GM12874 (cell line): ENCODE measurements around the gene DTD1.

Experiments
- CTCF ChIP-seq: IDR thresholded peaks from 2 replicates; pipeline ENCODE4 v1.5.1; 2011; ENCODE audit warnings: low read depth, mild to moderate bottlenecking, control low read depth, low read length, moderate library complexity; ENCODE audit not compliant: insufficient read depth

Gene DTD1

DNA sequence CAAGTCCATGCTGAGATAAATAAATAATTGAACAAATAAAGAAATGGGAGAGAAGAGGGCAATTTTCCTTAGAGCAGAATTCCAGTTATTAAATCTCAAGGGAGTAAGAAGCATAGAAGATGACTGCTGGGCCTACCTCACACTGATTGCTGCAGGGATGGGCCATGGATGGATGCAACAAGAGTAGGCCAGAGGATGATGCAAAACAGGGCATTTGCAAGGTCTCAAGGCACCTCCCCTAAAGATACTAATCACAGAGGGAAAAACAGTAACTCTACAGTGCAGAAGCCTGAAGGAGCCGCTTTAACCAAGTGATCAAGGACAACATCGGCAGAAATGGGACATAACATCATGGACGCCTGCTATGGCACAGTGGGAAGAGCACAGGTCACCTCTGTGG, 224.1 kb downstream of the DTD1 start:
- no peak for TF ChIP-seq CTCF

DNA sequence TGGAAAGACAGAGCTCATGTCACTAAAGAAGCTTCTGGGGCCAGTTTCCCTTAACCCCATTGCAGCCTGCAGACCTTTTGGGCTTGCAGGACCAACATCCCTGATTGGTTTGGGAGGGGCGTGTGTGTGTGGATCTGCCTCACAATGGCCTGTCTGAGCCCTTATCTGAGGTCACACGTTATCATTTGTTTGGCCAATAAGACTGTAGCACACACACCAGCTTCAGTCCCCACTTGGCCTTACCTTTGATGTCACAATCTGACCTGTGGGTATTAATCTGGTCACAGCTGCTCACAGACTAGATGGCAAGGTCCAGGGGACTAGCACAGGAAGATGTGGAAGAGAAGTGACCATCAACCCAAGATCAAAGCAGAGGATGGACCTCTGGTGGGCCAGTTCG, 225.6 kb downstream of the DTD1 start, which contains the start of gene SCP2D1:
SCP2D1 (plus strand) TSS at position 301 of the 400 bp plus-strand sequence; CDS start at position 334, 33 bp downstream.
- TF ChIP-seq CTCF, result no peak

DNA sequence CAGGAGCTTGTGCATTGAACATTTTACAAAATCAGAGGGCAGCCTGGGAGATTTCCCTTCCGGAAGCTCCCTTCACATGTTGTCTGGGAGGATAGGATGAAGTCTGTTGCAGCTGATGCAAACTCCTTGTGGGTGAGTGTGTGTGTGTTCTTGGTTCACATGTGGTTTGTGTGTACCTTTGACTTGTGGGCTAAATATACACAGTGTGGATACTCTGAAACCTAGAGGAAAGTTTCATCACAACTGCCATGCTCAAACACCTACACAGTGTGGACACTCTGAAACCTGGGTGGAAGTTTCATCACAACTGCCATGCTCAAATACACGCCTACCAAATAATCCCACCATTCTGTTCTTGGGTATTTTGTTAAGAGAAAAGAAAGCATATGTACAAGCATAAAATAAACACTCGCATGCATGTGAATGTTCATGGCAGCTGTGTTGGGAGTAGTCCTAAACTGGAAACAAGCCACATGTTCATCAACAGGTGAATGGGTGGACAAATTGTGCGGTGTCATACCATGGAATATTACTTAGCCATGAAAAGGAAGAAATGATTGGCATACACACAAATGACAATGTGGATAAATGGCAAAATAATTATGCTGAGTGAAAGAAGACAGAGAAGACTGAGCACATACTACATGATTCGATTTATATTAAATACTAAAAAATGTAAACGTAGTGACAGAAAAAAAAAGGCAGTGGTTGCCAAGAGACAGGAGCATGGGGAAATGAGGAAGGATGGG, 227.5 kb downstream of the DTD1 start:
- no peak for TF ChIP-seq CTCF
